Aorta (tissue), 5 donors: Measurements from ENCODE around the gene SEC63. TPM values are rescaled to one million over a fixed set of nuclear protein-coding genes. Genes with fewer than 3 reads are reported as not detected.
"Not testable (repeated sequence)": the region's sequence is repeated elsewhere in the genome, so short reads cannot be mapped to it uniquely, and the experiment has no call there.

ENCODE experiments used
- ATAC-seq: fragments of 200-7000 bp; cut with Tn5 transposase; one replicate; pipeline ENCODE4 v1.9.1; 2022; ENCODE audit warnings: moderate library complexity; ENCODE audit not compliant: low FRiP score
- DNase-seq, 2 donors: peaks; one replicate each; pipeline ENCODE4 v3.0.0-alpha.2; 2020
- H3K27ac ChIP-seq, 2 donors: one replicate each; pipeline ENCODE4 v1.5.1; 2013; ENCODE audit warnings: low read length in 2 of 2, mild to moderate bottlenecking in 2 of 2, moderate library complexity in 2 of 2, control low read depth in 1 of 2, inconsistent platforms in 1 of 2, low read depth in 1 of 2
- H3K27me3 ChIP-seq, 2 donors: one replicate each; pipeline ENCODE4 v1.6.1; 2013; ENCODE audit warnings: control low read depth in 1 of 2, low read length in 1 of 2, mild to moderate bottlenecking in 1 of 2, moderate library complexity in 1 of 2; ENCODE audit not compliant: insufficient read depth in 2 of 2, control insufficient read depth in 1 of 2
- H3K36me3 ChIP-seq, 2 donors: one replicate each; pipeline ENCODE4 v1.6.1; 2013; ENCODE audit warnings: control low read depth in 1 of 2, low read length in 1 of 2, mild to moderate bottlenecking in 1 of 2; ENCODE audit not compliant: insufficient read depth in 2 of 2, control insufficient read depth in 1 of 2
- H3K4me1 ChIP-seq, 2 donors: one replicate each; pipeline ENCODE4 v1.6.1; 2013; ENCODE audit warnings: low read length in 2 of 2, control low read depth in 1 of 2, mild to moderate bottlenecking in 1 of 2, moderate library complexity in 1 of 2; ENCODE audit not compliant: insufficient read depth in 2 of 2, control insufficient read depth in 1 of 2
- H3K4me3 ChIP-seq, 2 donors: one replicate each; pipeline ENCODE4 v1.5.1; 2013; ENCODE audit warnings: low read length in 2 of 2, control low read depth in 1 of 2, mild to moderate bottlenecking in 1 of 2
- H3K9me3 ChIP-seq: one replicate; pipeline ENCODE4 v1.6.1; 2013; ENCODE audit warnings: mild to moderate bottlenecking, low read length; ENCODE audit not compliant: control insufficient read depth
- WGBS, 2 donors: extraction: QIAGEN DNeasy Blood & Tissue Kit; methylation state at CpG; one replicate each; pipeline ENCODE4 v1.1.7; 2013; 5-methylcytosine and 5-hydroxymethylcytosine counted together
- intact Hi-C, 2 donors: fragments of 100-400 bp; cut with DNase I; formaldehyde crosslinking; loops; one replicate each; pipeline versions ENCODE4 v1.14.2 to v1.15.0; 2022
- polyA plus RNA-seq, 2 donors: library from polyadenylated mRNA; stranded (reverse); fragments of 200-250 nt; gene quantifications; one replicate each; pipeline ENCODE4 v1.2.3, GENCODE V29; 2013
- total RNA-seq, 2 donors: library from RNA; stranded (reverse); fragmentation: NEBNext Ultra II Directional; extraction: Animal tissue kit (Norgen Biotek cat#: 25700); gene quantifications; one replicate each; pipeline ENCODE4 v1.2.1, GENCODE V29; 2021
- donor health status: healthy with polysubstance abuse.
- donor health status: Bipolar disorder and iron deficiency.
- donor health status: DM: no; HTN: no; CAD: no.
- donor health status: DM: no; HTN: no; CAD: no.
- donor health status: DM: yes; HTN: yes; CAD: no.

SEC63 gene
- total and polyA plus RNA-seq, 4 donors, result 23.9 to 114 (median 80.4) TPM

DNA sequence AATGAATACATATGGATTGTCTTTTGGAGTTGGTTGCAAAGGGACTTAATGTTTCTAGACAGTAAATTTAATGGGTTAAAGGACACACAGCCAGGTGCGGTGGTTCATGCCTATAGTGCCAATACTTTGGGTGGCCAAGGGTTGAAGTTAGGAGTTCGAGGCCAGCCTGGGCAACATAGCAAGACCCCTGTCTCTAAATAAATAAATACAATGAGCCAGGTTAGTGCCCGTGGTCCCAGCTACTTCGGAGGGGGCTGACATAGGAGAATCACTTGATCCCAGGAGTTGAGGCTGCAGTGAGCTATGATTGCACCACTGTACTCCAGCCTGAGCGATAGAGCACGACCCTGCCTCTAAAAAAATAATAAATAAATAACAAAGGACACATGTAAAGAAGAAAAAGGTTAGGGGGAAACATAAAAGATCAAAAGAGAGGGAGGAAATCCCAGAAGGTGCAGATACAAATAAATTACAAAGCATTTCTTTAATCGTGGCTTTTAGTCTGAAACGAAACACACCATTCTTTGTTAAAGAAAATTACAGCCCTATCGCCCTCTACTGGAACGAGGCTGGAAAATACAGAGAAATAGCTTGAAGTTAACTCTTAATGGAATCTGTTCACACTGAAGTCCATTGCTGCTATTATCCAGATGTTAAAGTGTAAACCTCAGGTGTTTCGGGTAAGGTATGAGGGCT is 91.3 kb downstream of the SEC63 start:
- DNase-seq (no peak), ATAC-seq (no peak)
- H3K4me1 ChIP-seq, result no peaks in the 10 kb centered on the region
- intact Hi-C loops, result no loop called here
- H3K27me3 ChIP-seq, result no peaks in the 10 kb centered on the region
- H3K4me3 ChIP-seq, result no peak overlapping the region
- H3K36me3 ChIP-seq, result peaks cover 0 to 2% of the 10 kb centered on the region in 2 donors
- 48 to 50% methylated on average over 11 of the region's 11 CpGs for WGBS, 2 donors
- no peaks in the 10 kb centered on the region for H3K9me3 ChIP-seq
- H3K27ac ChIP-seq, result no peak overlapping the region

- intact Hi-C loops, result no loop called here
- no peak overlapping the region for H3K27ac ChIP-seq
- H3K27me3 ChIP-seq, result no peaks in the 10 kb centered on the region
- H3K4me1 ChIP-seq, result no peaks in the 10 kb centered on the region
- WGBS, 2 donors, result 61 to 66% methylated on average over 5 of the region's 5 CpGs
- no peak overlapping the region for H3K4me3 ChIP-seq
- no peak for DNase-seq
- H3K9me3 ChIP-seq, result no peaks in the 10 kb centered on the region
- ATAC-seq, result no peak
- H3K36me3 ChIP-seq, result peaks cover 0 to 2% of the 10 kb centered on the region in 2 donors
These were observed 93.5 kb downstream of the SEC63 start for GRCh38 chr6:107864226-107865127.

GRCh38 chr6:107862383-107862782 is 95.6 kb downstream of the SEC63 start:
- Histone ChIP-seq H3K4me1 (no peaks in the 10 kb centered on the region), H3K27me3 (no peaks in the 10 kb centered on the region), H3K4me3 (no peak overlapping the region), H3K27ac (no peak overlapping the region), H3K36me3 (no peaks in the 10 kb centered on the region), H3K9me3 (no peaks in the 10 kb centered on the region)
- ATAC-seq (no peak), DNase-seq (no peak)
- intact Hi-C loops, result no loop called here

- H3K27ac ChIP-seq, intact Hi-C loops, H3K36me3 ChIP-seq, H3K4me1 ChIP-seq, ATAC-seq, H3K27me3 ChIP-seq, H3K9me3 ChIP-seq, H3K4me3 ChIP-seq, DNase-seq: not testable (repeated sequence)
- WGBS, 2 donors, result 93 to 97% methylated on average over 4 of the region's 4 CpGs
These were observed 97.0 kb downstream of the SEC63 start for GRCh38 chr6:107860963-107861362.

- H3K4me1 ChIP-seq, H3K4me3 ChIP-seq, ATAC-seq, intact Hi-C loops, H3K27me3 ChIP-seq, H3K27ac ChIP-seq, DNase-seq, H3K9me3 ChIP-seq, H3K36me3 ChIP-seq: not testable (repeated sequence)
- 68% methylated on average over 18 of the region's 18 CpGs for WGBS, 2 donors
These were observed 97.9 kb downstream of the SEC63 start for GRCh38 chr6:107860144-107860543.

DNA sequence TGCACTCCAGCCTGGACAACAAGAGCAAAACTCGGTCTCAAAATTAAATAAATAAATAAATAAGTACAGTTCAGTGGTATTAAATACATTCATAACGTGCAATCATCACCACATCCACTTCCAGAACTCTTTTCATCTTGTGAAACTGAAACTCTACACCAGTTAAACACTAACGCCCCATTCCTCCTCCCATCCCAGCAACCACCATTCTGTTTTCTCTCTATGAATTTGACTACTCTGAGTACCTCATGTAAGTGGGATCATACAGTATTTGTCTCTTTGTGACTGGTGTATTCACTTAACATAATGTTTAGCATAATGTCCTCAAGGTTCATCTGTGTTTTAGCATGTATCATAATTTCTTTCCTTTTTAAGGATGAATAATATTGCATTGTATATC is 104.8 kb downstream of the SEC63 start:
- H3K4me3 ChIP-seq, result no peak overlapping the region
- intact Hi-C loops, result no loop called here
- H3K27ac ChIP-seq, result no peak overlapping the region
- ATAC-seq (no peak), DNase-seq (no peak)
- H3K27me3 ChIP-seq, result no peaks in the 10 kb centered on the region
- no peaks in the 10 kb centered on the region for H3K4me1 ChIP-seq
- H3K9me3 ChIP-seq, result no peaks in the 10 kb centered on the region
- 85 to 90% methylated on average over 3 of the region's 3 CpGs for WGBS, 2 donors
- no peaks in the 10 kb centered on the region for H3K36me3 ChIP-seq

DNA sequence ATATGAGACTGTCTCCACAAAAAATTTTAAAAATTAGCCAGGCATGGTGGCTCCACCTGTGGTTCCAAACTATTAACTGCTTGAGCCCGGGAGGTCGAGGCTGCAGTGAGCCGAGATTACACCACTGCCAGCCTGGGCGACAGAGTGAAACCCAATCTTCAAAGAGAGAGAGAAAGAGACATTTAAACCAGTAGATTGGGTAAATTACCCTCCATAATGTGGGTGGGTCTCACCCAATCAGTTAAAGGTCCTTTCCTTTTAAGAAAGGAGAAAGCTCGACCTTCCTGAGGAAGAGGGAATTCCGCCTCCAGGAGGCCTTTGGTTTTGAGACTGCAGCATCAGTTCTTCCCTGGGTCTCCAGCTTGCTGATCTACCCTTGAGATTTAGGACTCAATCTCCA is 108.7 kb downstream of the SEC63 start:
- H3K4me3 ChIP-seq, result no peak overlapping the region
- ATAC-seq (no peak), DNase-seq (no peak)
- H3K27me3 ChIP-seq, result no peaks in the 10 kb centered on the region
- no peak overlapping the region for H3K27ac ChIP-seq
- H3K36me3 ChIP-seq, result no peaks in the 10 kb centered on the region
- no peaks in the 10 kb centered on the region for H3K4me1 ChIP-seq
- WGBS, 2 donors, result 87 to 88% methylated on average over 6 of the region's 6 CpGs
- H3K9me3 ChIP-seq, result no peaks in the 10 kb centered on the region
- intact Hi-C loops, result loop anchor here in 1 of 2 donors (10.0 kb wide), 1 partner anchor 175 kb away; no protein-coding TSS in a partner anchor

- Histone ChIP-seq H3K27me3 (no peaks in the 10 kb centered on the region), H3K9me3 (no peaks in the 10 kb centered on the region), H3K27ac (no peak overlapping the region), H3K4me3 (peak overlapping the region; percentile 0 to 23), H3K4me1 (no peaks in the 10 kb centered on the region), H3K36me3 (no peaks in the 10 kb centered on the region)
- ATAC-seq (peak; percentile 95), DNase-seq (peak; percentile 88 to 95)
- 4 to 5% methylated on average over 51 to 52 of the region's 52 CpGs for WGBS, 2 donors
- intact Hi-C loops, result loop anchor here (1.0 to 10.0 kb wide), 2 partner anchors 173 kb away; no protein-coding TSS in a partner anchor
These were observed 109.9 kb downstream of the SEC63 start for GRCh38 chr6:107847844-107848802.
